ENCODE results near the gene CACNG1.

DNA sequence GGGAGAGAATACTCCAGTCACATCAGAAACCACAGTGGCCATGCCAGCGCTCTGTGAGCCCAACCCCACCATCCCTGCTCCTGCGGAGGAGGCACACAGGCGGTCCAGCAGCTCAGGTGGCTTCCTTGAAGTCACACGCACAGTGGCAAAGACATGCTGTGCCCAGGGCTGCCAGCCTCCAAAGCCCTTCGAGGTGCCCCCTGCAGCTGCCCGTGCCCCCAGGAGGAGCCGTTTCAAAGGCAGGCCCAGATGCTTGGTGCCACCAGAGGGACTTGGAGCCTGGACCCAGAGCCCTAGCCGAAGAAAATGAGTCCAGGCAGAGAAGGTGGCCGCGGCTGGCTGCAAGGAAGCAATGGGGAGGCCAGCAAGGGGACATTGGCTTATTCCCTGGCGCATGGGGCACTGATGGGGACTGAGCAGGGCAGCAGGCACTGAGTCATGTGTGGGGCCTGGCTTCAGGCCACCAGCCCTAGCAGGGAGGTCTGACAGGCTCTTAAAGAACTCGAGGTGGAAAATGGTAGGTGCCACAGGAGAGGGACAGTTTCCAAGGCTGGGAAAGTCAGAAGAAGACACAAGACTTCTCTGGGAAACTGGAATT, 17.2 kb upstream of the CACNG1 start:
- TF ChIP-seq, protein P1, sequence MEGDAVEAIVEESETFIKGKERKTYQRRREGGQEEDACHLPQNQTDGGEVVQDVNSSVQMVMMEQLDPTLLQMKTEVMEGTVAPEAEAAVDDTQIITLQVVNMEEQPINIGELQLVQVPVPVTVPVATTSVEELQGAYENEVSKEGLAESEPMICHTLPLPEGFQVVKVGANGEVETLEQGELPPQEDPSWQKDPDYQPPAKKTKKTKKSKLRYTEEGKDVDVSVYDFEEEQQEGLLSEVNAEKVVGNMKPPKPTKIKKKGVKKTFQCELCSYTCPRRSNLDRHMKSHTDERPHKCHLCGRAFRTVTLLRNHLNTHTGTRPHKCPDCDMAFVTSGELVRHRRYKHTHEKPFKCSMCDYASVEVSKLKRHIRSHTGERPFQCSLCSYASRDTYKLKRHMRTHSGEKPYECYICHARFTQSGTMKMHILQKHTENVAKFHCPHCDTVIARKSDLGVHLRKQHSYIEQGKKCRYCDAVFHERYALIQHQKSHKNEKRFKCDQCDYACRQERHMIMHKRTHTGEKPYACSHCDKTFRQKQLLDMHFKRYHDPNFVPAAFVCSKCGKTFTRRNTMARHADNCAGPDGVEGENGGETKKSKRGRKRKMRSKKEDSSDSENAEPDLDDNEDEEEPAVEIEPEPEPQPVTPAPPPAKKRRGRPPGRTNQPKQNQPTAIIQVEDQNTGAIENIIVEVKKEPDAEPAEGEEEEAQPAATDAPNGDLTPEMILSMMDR (IDR thresholded peaks at IDR 0.05; ENCODE audit: poor library complexity, severe bottlenecking): no peak
- TF ChIP-seq RAD21 (conservative IDR thresholded peaks at IDR 0.05) (no peak), POLR2AphosphoS5 (IDR thresholded peaks at IDR 0.05) (no peak), EZH2 (IDR thresholded peaks at IDR 0.05; ENCODE audit: borderline replicate concordance, insufficient read depth, low read length, poor library complexity, severe bottlenecking) (no peak), EP300 (conservative IDR thresholded peaks at IDR 0.05; ENCODE audit: poor library complexity, severe bottlenecking) (no peak), TAF1 (IDR thresholded peaks at IDR 0.05; ENCODE audit: low read depth) (no peak), SMC3 (conservative IDR thresholded peaks at IDR 0.05; ENCODE audit: poor library complexity) (no peak), MXI1 (conservative IDR thresholded peaks at IDR 0.05; ENCODE audit: poor library complexity, severe bottlenecking) (no peak)
- TF ChIP-seq, protein P2, sequence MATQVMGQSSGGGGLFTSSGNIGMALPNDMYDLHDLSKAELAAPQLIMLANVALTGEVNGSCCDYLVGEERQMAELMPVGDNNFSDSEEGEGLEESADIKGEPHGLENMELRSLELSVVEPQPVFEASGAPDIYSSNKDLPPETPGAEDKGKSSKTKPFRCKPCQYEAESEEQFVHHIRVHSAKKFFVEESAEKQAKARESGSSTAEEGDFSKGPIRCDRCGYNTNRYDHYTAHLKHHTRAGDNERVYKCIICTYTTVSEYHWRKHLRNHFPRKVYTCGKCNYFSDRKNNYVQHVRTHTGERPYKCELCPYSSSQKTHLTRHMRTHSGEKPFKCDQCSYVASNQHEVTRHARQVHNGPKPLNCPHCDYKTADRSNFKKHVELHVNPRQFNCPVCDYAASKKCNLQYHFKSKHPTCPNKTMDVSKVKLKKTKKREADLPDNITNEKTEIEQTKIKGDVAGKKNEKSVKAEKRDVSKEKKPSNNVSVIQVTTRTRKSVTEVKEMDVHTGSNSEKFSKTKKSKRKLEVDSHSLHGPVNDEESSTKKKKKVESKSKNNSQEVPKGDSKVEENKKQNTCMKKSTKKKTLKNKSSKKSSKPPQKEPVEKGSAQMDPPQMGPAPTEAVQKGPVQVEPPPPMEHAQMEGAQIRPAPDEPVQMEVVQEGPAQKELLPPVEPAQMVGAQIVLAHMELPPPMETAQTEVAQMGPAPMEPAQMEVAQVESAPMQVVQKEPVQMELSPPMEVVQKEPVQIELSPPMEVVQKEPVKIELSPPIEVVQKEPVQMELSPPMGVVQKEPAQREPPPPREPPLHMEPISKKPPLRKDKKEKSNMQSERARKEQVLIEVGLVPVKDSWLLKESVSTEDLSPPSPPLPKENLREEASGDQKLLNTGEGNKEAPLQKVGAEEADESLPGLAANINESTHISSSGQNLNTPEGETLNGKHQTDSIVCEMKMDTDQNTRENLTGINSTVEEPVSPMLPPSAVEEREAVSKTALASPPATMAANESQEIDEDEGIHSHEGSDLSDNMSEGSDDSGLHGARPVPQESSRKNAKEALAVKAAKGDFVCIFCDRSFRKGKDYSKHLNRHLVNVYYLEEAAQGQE (IDR thresholded peaks at IDR 0.05; ENCODE audit: borderline replicate concordance): no peak

All from neural cell (in vitro differentiated cells).